Mucosa of stomach (tissue), 1 donor: ENCODE data around the gene ING5.

Experiments used
- H3K27me3 ChIP-seq: one replicate; pipeline ENCODE4 v1.7.0; 2013; ENCODE audit warnings: mild to moderate bottlenecking, low read length; ENCODE audit not compliant: control insufficient read depth, insufficient read depth
- H3K36me3 ChIP-seq: one replicate; pipeline ENCODE4 v1.7.0; 2013; ENCODE audit warnings: low read length; ENCODE audit not compliant: control insufficient read depth, insufficient read depth
- H3K4me1 ChIP-seq: one replicate; pipeline ENCODE4 v1.7.0; 2013; ENCODE audit warnings: mild to moderate bottlenecking, low read length; ENCODE audit not compliant: control insufficient read depth, insufficient read depth
- H3K4me3 ChIP-seq: one replicate; pipeline ENCODE4 v1.7.0; 2013; ENCODE audit warnings: low read length
- H3K9ac ChIP-seq: one replicate; pipeline ENCODE4 v1.7.0; 2013; ENCODE audit warnings: mild to moderate bottlenecking, low read length, moderate library complexity
- H3K9me3 ChIP-seq: one replicate; pipeline ENCODE4 v1.7.0; 2013; ENCODE audit warnings: mild to moderate bottlenecking, low read length, moderate library complexity; ENCODE audit not compliant: control insufficient read depth
- donor health status: Pancreatic carcinoma.

The ING5 gene

DNA sequence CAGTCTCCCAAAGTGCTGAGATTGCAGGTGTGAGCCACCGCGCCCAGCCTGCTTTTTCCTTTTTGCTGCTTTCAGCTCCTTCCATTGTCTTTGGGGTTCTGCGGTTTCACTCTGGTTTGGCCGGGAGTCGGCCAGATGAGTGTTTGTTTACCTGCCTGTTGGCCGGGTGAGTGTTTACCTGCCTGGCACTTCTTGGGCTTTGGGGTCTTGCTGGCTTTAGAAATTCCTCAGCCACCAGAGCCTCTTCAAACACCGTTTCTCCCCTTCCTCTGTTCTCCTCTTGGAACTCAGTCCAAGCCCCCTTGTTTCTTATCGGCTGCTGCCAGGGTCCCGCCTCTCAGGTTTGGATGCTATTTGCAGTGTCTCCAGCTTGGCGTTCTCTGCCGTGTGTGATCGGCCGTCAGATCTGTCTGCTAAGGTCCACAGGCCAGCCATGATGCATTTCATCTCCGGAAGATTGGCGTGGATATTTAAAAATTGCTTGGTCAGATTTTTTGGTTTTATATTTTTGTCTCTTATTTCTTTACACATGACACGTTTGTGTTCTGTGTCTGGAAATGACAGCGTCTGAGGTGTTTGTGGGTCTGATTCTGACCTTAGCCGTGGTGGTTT, 60.6 kb downstream of the ING5 start:
- no peak overlapping the region for H3K4me3 ChIP-seq
- H3K9me3 ChIP-seq: peaks cover 4% of the 10 kb centered on the region
- H3K9ac ChIP-seq: no peak overlapping the region
- no peaks in the 10 kb centered on the region for H3K4me1 ChIP-seq
- no peaks in the 10 kb centered on the region for H3K27me3 ChIP-seq
- H3K36me3 ChIP-seq: no peaks in the 10 kb centered on the region

- H3K9ac ChIP-seq: no peak overlapping the region
- H3K9me3 ChIP-seq: peaks cover 4% of the 10 kb centered on the region
- H3K36me3 ChIP-seq: no peaks in the 10 kb centered on the region
- H3K4me3 ChIP-seq: no peak overlapping the region
- H3K4me1 ChIP-seq: no peaks in the 10 kb centered on the region
- no peaks in the 10 kb centered on the region for H3K27me3 ChIP-seq
Measured at GRCh38 chr2:241762933-241763369, 61.1 kb downstream of the ING5 start.

DNA sequence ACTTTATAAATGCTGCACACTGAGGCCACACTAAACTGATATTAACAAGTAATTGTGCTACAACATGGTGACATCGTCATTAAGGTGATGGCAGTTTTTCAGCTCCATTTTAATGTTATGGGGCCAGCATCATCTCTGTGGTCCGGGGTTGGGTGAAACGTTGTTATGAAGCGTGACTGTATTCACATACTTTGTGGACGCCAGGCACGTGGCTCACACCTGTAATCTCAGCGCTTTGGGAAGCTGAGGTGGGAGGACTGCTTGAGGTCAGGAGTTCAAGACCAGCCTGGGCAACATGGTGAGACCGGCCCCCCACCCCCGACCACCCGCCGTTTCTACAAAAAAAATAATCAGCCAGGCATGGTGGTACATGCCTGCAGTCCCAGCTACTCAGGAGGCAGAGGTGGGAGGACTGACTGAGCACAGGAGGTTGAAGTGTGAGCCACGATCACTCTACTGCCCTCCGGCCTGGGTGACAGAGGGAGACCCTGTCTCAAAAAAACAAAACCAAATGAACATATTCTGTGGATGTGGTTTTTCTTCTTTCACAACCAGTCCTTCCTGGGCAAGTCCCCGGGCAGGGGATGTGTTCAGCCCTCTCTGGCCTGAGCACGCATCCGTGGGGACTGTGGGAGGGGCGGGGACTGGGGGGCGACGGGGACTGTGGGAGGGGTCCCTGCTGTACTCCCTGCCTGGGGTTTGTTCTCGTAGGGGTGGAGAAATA, 61.9 kb downstream of the ING5 start:
- no peaks in the 10 kb centered on the region for H3K36me3 ChIP-seq
- H3K27me3 ChIP-seq: no peaks in the 10 kb centered on the region
- no peaks in the 10 kb centered on the region for H3K4me1 ChIP-seq
- H3K9ac ChIP-seq: no peak overlapping the region
- no peak overlapping the region for H3K4me3 ChIP-seq
- peaks cover 4% of the 10 kb centered on the region for H3K9me3 ChIP-seq

DNA sequence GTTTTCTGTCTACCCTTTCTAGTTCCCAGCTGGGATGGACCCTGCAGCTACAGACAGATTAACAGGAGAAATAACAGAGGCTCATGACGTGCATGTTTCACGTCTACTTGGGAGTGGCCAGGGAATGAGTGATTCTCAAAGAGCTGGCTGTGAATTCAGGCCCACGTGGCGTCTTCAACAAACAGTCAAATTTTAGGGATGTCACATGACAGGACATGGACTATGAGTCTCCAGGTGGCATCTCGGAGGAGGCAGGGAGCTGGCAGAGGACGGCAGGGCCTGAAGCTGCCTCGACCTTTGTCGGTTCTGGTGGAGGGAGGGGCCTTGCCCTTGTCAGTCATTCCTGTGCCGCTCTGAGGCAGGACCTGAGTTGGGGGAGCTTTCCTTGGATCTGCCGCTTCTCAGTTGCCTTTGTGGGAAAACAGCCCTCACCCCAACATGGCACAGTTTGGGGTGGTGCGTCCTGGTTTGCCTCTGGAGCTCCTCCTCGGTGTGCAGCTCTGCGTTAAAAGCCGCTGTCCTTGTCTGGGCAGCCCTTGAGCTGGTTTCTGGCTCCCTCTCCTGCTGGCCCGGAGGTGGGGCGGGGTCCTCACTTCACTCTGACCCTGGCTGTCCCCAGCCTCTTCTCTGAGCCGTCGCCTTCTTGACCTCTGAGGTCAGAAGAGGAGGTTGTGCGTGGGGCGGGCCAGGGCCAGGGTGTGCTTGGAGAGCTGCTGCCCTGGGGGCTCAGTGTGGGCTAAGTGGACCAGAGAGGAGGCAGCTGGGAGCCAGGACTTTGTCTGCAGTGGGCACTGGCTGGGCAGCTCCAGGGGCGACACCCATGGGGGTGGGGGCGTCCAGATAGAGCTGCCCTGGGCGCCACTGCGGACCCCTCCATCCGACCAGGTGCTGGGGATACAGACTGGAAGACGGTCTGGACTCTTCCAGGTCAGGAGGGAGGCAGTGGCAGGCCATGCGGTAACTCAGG, 62.7 kb downstream of the ING5 start:
- Histone ChIP-seq H3K36me3 (no peaks in the 10 kb centered on the region), H3K9ac (no peak overlapping the region), H3K4me1 (no peaks in the 10 kb centered on the region), H3K4me3 (no peak overlapping the region), H3K27me3 (no peaks in the 10 kb centered on the region), H3K9me3 (peaks cover 4% of the 10 kb centered on the region)

GRCh38 chr2:241767464-241768250, 65.8 kb downstream of the ING5 start:
- Histone ChIP-seq H3K4me1 (no peaks in the 10 kb centered on the region), H3K36me3 (no peaks in the 10 kb centered on the region), H3K27me3 (peaks cover 6% of the 10 kb centered on the region), H3K9me3 (no peaks in the 10 kb centered on the region), H3K9ac (no peak overlapping the region), H3K4me3 (no peak overlapping the region)

DNA sequence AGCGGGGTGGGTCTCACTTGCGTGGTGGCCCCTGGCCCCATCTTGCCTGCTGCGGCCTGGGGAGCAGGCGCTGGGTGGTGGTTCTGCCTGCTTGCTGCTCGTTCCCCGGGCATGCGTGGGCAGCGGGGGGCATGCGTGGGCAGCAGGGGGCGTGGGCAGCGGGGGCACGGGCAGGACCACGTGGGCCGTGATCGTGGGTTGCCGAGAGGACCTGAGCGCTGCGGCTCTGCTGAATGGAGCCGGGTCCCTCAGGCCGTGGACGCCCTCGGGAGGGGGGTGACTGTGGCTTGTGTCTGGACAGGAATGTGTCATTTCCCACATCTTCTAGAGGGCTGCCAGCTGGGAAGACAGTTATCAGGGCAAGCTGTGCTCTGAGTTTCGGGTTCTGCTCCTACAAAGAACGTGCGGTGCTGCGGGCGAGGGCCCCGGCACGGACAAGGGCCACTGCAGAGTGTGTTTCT, 66.4 kb downstream of the ING5 start:
- H3K9me3 ChIP-seq: no peaks in the 10 kb centered on the region
- peaks cover 2% of the 10 kb centered on the region for H3K4me1 ChIP-seq
- no peaks in the 10 kb centered on the region for H3K36me3 ChIP-seq
- H3K9ac ChIP-seq: no peak overlapping the region
- H3K4me3 ChIP-seq: no peak overlapping the region
- peaks cover 9% of the 10 kb centered on the region for H3K27me3 ChIP-seq

DNA sequence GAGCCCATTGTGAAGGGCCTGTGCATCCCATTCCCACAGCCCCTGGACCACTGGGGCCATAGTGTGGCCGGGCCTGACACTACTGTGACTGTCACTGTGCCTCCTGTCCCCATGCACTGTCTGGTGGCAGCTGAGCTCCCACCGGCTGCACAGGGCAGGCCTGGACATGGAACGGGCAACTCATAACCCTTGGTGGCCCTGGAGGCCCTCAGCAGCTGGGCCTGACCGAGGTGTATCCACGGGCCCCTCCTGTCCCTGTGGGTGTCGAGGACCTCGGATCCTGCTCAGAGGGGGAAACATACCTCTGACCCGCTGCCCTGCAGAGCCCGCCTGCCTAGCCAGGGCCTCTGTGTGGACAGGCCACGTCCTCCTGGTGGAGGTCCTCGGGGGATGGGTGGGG, 67.0 kb downstream of the ING5 start:
- Histone ChIP-seq H3K4me1 (peaks cover 7% of the 10 kb centered on the region), H3K27me3 (peaks cover 15% of the 10 kb centered on the region), H3K4me3 (no peak overlapping the region), H3K9ac (no peak overlapping the region), H3K36me3 (no peaks in the 10 kb centered on the region), H3K9me3 (no peaks in the 10 kb centered on the region)

- H3K4me3 ChIP-seq: no peak overlapping the region
- H3K27me3 ChIP-seq: peaks cover 18% of the 10 kb centered on the region
- H3K9ac ChIP-seq: no peak overlapping the region
- H3K36me3 ChIP-seq: no peaks in the 10 kb centered on the region
- H3K9me3 ChIP-seq: no peaks in the 10 kb centered on the region
- H3K4me1 ChIP-seq: peaks cover 14% of the 10 kb centered on the region
Measured at GRCh38 chr2:241769819-241770184, 68.0 kb downstream of the ING5 start.

GRCh38 chr2:241770185-241770935, 68.5 kb downstream of the ING5 start:
- Histone ChIP-seq H3K9me3 (no peaks in the 10 kb centered on the region), H3K4me3 (no peak overlapping the region), H3K36me3 (no peaks in the 10 kb centered on the region), H3K27me3 (peaks cover 18% of the 10 kb centered on the region), H3K9ac (no peak overlapping the region), H3K4me1 (peaks cover 19% of the 10 kb centered on the region)

GRCh38 chr2:241770936-241771285, 69.1 kb downstream of the ING5 start:
- Histone ChIP-seq H3K27me3 (peaks cover 18% of the 10 kb centered on the region), H3K36me3 (no peaks in the 10 kb centered on the region), H3K9me3 (no peaks in the 10 kb centered on the region), H3K4me1 (peaks cover 20% of the 10 kb centered on the region), H3K9ac (no peak overlapping the region), H3K4me3 (no peak overlapping the region)
